K562 (cell line): Measurements from ENCODE around the gene TCEAL4. TPM values are rescaled to one million over a fixed set of nuclear protein-coding genes. Genes with fewer than 3 reads are reported as not detected.

Source experiments
- DNMT1 ChIP-seq: fragments of 450-650 bp; IDR thresholded peaks from 2 replicates; pipeline ENCODE4 v1.6.1; 2016; ENCODE audit warnings: antibody characterized with exemption, mild to moderate bottlenecking
- GATAD2B ChIP-seq: fragments of 450-650 bp; IDR thresholded peaks from 2 replicates; pipeline ENCODE4 v1.6.1; 2017; ENCODE audit warnings: mild to moderate bottlenecking, borderline replicate concordance
- HEY1 ChIP-seq: fragments of 250-450 bp; sonication (Bioruptor Pico); IDR thresholded peaks from 2 replicates; pipeline ENCODE4 v1.5.0; 2020; ENCODE audit warnings: mild to moderate bottlenecking, moderate library complexity, borderline replicate concordance
- NELFE ChIP-seq: IDR thresholded peaks from 2 replicates; pipeline ENCODE4 v1.6.1; 2011; ENCODE audit warnings: mild to moderate bottlenecking; ENCODE audit not compliant: insufficient read depth, insufficient read length
- PHF21A ChIP-seq: fragments of 450-650 bp; IDR thresholded peaks from 2 replicates; pipeline ENCODE4 v1.6.1; 2017; ENCODE audit warnings: low read depth, borderline replicate concordance
- TRIM24 ChIP-seq, 2 experiments: fragments of 450-650 bp; IDR thresholded peaks; 2 replicates each; pipeline ENCODE4 v1.6.1; 2016
- ZNF408 ChIP-seq: fragments of 250-450 bp; sonication (Bioruptor Pico); IDR thresholded peaks from 2 replicates; pipeline ENCODE4 v1.4.0; 2020; ENCODE audit warnings: low read depth, mild to moderate bottlenecking, moderate library complexity
- ZNF639 ChIP-seq, 2 experiments: fragments of 200-800 bp in 1 of 2; sonication (Bioruptor generic) in 1 of 2; sonication (generic) in 1 of 2; formaldehyde crosslinking in 1 of 2; IDR thresholded peaks in 1 of 2; conservative IDR thresholded peaks in 1 of 2; 2 replicates each; pipeline versions ENCODE4 v1.5.0 to v1.6.1; 2016 to 2020; ENCODE audit warnings: missing compliant biosample characterization in 1 of 2, missing genetic modification characterization in 1 of 2, missing genetic modification reagents in 1 of 2
- ZNF77 ChIP-seq: fragments of 250-450 bp; sonication (Bioruptor Pico); IDR thresholded peaks from 2 replicates; pipeline ENCODE4 v1.5.0; 2020
- polyA plus RNA-seq, 8 experiments: library from polyadenylated mRNA; depleted of rRNA in 4 of 8; stranded (reverse) in 5 of 8; unstranded in 3 of 8; fragments of >200 nt; fragmentation: Nextera tagmentation in 2 of 8; fragmentation: Illumina TruSeq in 1 of 8; extraction: Ambion mirVana in 2 of 8; extraction: Trizol in 1 of 8; gene quantifications; 2 replicates each; pipeline versions ENCODE4 v1.2.1 to v1.2.3, GENCODE V29; 2011 to 2014; ENCODE audit warnings: inconsistent platforms in 1 of 8, missing spikeins in 1 of 8
- total RNA-seq, 7 experiments: library from RNA; depleted of rRNA in 6 of 7; stranded (reverse); fragments of >200 nt in 6 of 7; fragmentation: Illumina TruSeq in 2 of 7; extraction: Trizol in 2 of 7; gene quantifications; 2 replicates each; pipeline versions ENCODE4 v1.2.1 to v1.2.3, GENCODE V29; 2011 to 2021; ENCODE audit warnings: low replicate concordance in 1 of 7

TCEAL4 gene
- total and polyA plus RNA-seq, 9 of the 15 experiments (the other 6 are each of a cell fraction or from before 2014, with no cell fraction given), result 0.36 to 12.3 (median 7.9) TPM

GRCh38 chrX:103626855-103627254, 41.5 kb downstream of the TCEAL4 start (continued):
- TF ChIP-seq ZNF639 (CRISPR knock-in tag; conservative IDR thresholded peaks at IDR 0.05 in 1 of 2, IDR thresholded peaks at IDR 0.05 in 1 of 2), result no peak
- no peak for TF ChIP-seq GATAD2B
- TF ChIP-seq TRIM24 (IDR thresholded peaks at IDR 0.05), result no peak
- no peak for TF ChIP-seq DNMT1
- no peak for TF ChIP-seq ZNF408 (CRISPR knock-in tag)
- TF ChIP-seq ZNF77 (CRISPR knock-in tag), result no peak
- no peak for TF ChIP-seq PHF21A
- TF ChIP-seq NELFE, result no peak
- TF ChIP-seq HEY1, result no peak
